ENCODE measurements around the gene RFX4. TPM values are rescaled to one million over a fixed set of nuclear protein-coding genes. Genes with fewer than 3 reads are reported as not detected.

RFX4 gene
- total and polyA plus RNA-seq, 10 of the 15 experiments (the other 5 are each of a cell fraction or from before 2014, with no cell fraction given): 0.02 to 0.23 TPM; not detected in 8

DNA sequence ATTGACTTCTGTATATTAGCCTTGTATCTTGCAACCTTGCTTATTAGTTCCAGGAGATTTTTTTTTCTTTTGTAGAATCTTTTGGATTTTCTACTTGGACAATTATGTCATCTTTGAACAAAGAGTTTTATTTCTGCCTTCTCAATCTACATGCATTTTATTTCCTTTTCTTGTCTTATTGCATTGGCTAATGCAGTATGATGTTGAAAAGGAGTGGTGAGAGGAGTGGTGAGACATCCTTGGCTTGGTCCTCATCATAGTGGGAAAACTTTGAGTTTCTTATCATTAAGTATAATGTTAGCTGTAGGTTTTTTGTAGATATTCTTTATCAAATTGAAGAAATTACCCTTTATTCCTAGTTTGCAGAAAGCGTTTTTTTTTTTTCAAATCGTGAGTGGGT, 80.6 kb downstream of the RFX4 start (continued):
- TF ChIP-seq BCLAF1 (IDR thresholded peaks at IDR 0.05): no peak

GRCh38 chr12:106669216-106669615, 86.4 kb downstream of the RFX4 start:
- no peak overlapping the region for H3K27ac ChIP-seq (ENCODE audit: control insufficient read depth, insufficient read depth)
- no peaks in the 10 kb centered on the region for H3K79me2 ChIP-seq (ENCODE audit: control insufficient read depth, insufficient read depth, low read length)
- RAD21 ChIA-PET (ENCODE audit: unreplicated experiment): no interaction called here
- no peak overlapping the region for H3K4me2 ChIP-seq (ENCODE audit: control insufficient read depth, insufficient read depth)
- no peak overlapping the region for H3K4me3 ChIP-seq
- H3K9ac ChIP-seq (ENCODE audit: control insufficient read depth, insufficient read depth, low read length): no peak overlapping the region
- no peaks in the 10 kb centered on the region for H3K36me3 ChIP-seq (ENCODE audit: control insufficient read depth in 2 of 2, insufficient read depth in 2 of 2, low read length in 1 of 2)
- no peak for ATAC-seq
- peaks cover 12% of the 10 kb centered on the region for H3K4me1 ChIP-seq (ENCODE audit: control insufficient read depth, insufficient read depth, low read length)
- H3K9me3 ChIP-seq (replicated peaks; ENCODE audit: control insufficient read depth, insufficient read depth, low read length): no peaks in the 10 kb centered on the region
- in situ Hi-C loops (cut with MboI) (no loop called here), intact Hi-C loops (cut with micrococcal nuclease; ENCODE audit: unreplicated experiment) (no loop called here)
- BruUV-seq (replicated peaks): no TSS peak
- no peak for DNase-seq (ENCODE audit: low read depth, low spot score)
- SMC1A ChIA-PET (ENCODE audit: uncharacterized antibody, unreplicated experiment): no interaction called here
- CTCF ChIA-PET: no interaction called here
- POLR2A ChIA-PET: no interaction called here
- no peak for TF ChIP-seq IRF3 (IDR thresholded peaks at IDR 0.05)
- 0 out of 2 replicates have a peak, but pooled peaks have one; percentile 21 for TF ChIP-seq SPI1 (IDR thresholded peaks at IDR 0.05; ENCODE audit: borderline replicate concordance, insufficient read depth, low read depth, low read length)
- no peak for FAIRE-seq
- 3% methylated on average over 3 of the region's 3 CpGs for WGBS (ENCODE audit: insufficient coverage, insufficient replicate concordance, low lambda C conversion rate, missing lambda C conversion rate)
- no peak overlapping the region for H2AFZ ChIP-seq (ENCODE audit: control insufficient read depth, low read depth, low read length)
- H4K20me1 ChIP-seq (ENCODE audit: control insufficient read depth, insufficient read depth): no peaks in the 10 kb centered on the region
- H3K27me3 ChIP-seq (replicated peaks in 1 of 2; ENCODE audit: control insufficient read depth in 2 of 2, insufficient read depth in 2 of 2, low read length in 1 of 2): no peaks in the 10 kb centered on the region

Measured in GM12878 (cell line).